Stimulated activated CD8-positive, alpha-beta memory T cell treated with anti-CD3 and anti-CD28 coated beads, Interleukin-4, amount 100 ng/mL, for 4 hours (primary cell): Measurements from ENCODE around the gene TMEM220.
A peak's percentile ranks its signal among the peaks of the same experiment; 100 is the strongest.
"Not testable (repeated sequence)": the region's sequence is repeated elsewhere in the genome, so short reads cannot be mapped to it uniquely, and the experiment has no call there.

Experiments
- DNase-seq, 2 donors: peaks; one replicate each; pipeline ENCODE4 v3.0.0-alpha.2; 2020; ENCODE audit warnings: low read depth in 2 of 2, low spot score in 1 of 2

Gene TMEM220

DNA sequence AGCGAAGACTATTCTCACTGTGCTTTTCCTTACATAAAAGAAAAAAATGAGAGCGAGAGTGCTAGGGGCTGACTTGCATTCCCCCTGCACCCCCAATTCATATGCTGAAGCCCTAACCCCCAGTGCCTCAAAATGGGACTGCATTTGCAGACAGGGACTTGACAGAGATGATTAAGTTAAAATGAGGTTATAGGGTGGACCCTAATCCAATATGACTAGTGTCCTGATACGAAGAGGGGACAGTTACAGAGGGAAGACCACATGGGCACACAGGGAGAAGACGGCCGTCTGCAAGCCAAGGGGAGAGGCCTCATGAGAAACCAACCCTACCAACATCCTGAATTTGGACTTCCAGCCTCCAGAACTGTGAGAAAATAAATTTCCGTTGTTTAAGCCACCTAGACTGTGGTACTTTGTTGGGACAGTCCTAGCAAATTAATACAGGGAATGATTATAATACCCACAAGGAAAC is 1.6 kb upstream of the TMEM220 start:
- no peak for DNase-seq

DNA sequence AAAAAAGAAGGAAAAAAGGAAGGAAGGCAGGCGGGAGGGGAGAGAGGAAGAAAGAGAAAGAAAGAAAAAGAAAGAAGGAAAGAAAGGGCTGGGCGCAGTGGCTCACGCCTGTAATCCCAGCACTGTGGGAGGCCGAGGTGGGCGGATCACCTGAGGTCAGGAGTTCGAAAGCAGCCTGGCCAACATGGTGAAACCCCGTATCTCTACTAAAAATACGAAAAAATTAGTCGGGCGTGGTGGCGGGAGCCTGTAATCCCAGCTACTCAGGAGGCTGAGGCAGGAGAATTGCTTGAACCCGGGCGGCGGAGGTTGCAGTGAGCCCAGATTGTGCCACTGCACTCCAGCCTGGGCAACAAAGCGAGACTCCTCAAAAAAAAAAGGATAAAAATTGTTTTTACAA is 424 bp upstream of the TMEM220 start:
- not testable (repeated sequence) for DNase-seq

DNA sequence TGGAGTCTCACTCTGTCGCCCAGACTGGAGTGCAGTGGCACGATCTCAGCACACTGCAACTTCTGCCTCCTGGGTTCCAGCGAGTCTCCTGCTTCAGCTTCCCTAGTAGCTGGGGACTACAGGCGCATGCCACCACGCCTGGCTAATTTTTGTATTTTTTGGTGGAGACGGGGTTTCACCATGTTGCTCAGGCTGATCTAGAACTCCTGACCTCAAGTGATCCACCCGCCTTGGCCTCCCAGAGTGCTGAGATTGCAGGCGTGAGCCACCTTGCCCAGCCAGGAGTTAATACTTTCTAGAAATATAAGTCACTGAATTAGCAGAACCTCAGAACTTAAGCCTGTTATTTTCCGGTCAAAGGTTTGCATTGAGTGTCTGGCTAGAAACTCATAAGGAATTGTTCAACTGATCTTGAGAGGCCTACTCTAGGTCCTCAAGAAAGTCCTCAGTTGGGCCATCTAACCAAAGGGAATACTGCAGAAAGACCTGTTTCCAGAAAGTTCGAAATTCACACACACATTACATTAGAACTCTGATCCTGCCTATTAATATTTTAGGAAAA is 1.4 kb downstream of the TMEM220 start:
- no peak for DNase-seq

DNA sequence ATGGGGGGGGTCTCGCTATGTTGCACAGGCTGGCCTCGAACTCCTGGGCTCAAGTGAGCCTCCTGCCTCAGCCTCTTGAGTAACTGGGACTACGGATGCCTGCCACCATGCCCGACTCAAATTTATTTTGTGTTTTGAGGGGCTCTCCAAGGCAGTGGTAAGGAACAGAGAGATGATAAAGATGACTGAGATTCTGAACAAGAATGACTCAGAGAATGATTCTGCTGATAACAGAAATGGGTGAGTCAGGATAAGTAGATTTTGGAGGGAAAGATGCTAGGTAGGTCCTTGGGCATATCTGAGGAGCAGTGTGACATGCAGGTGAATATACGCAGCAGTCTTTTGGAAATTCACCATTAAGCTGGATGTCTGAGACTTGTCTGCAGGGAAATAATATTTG is 2.6 kb downstream of the TMEM220 start:
- no peak for DNase-seq

DNA sequence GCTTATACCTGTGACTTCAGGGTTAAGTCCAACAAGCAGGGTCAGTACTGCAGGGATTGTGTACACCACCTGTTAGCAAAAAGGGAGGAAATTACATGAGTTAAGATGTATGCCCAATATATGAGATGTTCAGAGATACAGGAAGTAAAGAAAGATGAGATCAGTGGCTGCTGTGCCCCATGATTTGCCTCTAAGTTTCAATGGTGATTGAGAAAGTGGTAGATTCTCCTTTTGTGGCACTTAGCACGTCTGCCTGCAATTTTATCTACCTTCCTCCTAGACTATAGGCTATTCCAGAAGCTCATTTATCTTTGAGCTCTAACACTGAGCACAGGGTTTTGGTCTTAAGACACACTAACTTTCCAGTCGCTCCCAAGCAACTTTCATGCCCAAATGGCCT is 3.6 kb downstream of the TMEM220 start:
- DNase-seq: no peak

DNA sequence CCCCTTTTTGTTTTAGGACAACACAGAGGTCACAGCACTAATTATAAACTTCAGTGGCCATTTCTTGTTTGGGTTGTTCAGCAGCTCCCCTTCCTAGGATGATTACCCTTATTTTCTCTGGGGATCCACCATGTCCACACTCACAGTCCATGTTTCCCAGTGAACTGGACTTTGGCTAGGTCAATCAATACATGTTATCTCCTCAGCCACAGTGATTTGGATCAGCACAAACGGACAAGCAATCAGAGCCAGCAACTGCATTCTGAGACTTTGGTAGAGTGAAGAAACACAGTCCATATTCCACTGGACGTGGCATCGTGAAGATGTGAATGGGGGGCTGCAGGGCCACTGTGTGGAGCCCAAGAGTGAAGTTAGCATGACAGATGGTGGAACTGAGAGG is 4.6 kb downstream of the TMEM220 start:
- no peak for DNase-seq

DNA sequence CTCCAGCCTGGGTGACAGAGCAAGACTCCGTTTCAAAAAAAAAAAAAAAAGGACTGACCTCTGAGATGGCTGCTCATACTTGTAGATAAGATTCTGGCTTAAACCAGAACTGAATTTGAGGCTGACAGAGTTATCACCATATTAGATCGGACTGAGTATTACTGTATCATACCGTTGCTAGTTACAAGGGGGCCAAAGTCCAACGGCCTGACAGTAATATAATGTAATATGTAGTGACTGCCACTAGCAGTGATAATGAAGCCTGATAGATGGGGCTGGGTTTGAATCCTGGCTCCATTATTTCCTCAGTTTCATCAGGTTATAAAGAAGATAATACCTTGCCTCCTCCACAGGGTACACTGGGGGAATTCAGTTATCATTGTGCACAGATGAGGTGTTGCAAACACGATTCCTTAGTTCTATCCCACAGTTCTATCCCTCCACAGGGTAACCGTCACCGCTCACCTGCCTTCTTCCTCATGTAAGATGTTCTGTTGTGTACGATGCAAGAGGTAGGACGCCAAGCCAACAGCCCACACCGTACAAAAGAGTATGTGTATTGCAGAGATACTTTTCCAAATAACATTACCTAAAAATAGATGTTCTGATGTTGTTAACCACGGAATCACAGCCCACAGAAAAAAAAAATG is 5.2 kb downstream of the TMEM220 start:
- no peak for DNase-seq

DNA sequence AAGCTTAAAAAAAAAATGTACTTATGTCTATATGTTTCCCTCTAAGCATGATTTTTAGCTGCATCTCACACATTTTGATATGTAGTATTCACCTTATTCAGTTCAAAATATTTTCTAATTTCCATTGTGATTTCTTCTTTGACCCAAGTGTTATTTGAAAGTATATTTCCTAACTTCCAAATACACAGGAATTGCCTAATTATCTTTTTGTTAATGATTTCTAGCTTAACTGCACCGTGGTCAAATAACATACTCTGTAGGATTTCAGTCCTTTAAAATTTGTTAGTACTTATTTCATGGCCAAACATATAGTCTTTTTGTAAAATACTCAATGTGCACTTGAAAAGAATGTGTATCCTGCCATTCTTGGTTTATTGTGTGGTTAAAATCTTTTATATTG is 11.3 kb downstream of the TMEM220 start:
- no peak for DNase-seq

DNA sequence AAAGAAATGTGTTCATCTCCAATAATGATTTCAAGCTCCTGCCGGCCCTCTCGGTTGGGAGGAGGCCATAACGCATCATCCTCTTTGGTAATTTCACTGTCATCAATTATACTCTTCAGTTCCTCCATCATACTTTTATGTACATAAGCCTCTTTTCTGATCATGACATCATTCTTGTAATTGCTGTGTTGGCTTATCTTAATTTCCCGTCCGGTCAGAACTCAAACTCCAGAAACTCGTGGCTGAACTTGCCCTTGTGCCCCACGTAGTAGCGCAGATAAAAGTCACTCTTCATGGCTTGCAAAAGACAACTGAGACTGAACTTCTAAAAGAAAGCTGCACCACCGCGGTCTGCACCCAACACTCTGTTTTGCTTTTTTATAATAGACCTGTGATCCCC is 13.6 kb downstream of the TMEM220 start:
- no peak for DNase-seq

DNA sequence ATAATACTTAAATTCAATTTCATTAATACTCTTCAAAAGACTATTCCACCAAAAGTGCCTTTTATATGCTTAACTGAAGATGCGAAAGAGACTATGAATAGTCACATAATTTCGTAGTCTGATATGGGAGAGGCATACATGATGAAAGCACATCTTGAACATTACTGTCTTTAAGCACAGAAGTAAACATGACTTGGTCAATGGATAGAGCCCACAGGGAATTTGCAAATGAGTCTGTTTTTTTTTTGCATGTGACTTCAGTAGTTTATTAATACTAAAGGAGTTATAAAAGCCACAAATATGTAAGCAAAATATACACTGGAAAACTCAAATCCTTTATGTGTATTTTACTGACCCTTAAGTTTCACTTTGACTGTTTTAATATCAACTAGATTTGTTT is 16.5 kb downstream of the TMEM220 start:
- DNase-seq: no peak

DNA sequence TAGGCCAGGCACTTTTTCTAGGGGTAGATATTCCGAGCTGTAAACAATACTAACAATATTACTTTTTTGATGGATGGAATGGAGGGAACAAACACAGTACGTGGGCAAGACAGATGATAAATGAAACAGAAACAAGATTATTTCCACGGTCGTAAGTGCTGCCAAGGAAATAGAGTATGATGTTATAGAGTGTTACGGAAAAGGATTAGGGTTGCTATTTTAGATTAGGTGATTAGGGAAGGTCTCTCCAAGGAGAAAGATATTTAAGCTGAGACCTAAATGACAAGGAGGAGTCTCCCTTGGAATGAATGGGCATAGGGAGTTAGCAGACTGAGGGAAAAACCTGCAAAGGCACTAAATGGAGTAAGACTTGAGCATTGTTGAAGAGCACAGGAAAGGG is 24.1 kb downstream of the TMEM220 start:
- DNase-seq: no peak

DNA sequence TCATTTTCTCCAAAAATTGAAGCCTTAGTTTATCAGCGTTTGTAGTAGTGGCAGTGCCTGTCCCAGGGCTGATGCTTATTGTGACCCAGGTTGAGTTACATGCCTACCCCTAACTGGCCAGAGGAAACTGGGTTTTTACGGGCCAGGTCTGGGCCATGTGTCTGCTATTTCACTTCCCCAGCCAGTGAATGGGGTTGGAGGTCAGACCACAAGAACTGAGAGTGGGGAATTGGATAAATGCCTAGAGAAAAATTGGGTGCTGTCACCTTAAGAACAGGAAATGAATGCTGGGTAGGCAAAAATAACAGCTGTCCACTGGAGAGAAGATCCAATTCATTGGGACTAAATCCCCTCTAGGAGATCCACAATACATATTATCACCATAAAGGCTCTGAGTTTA is 27.2 kb downstream of the TMEM220 start:
- DNase-seq: no peak

DNA sequence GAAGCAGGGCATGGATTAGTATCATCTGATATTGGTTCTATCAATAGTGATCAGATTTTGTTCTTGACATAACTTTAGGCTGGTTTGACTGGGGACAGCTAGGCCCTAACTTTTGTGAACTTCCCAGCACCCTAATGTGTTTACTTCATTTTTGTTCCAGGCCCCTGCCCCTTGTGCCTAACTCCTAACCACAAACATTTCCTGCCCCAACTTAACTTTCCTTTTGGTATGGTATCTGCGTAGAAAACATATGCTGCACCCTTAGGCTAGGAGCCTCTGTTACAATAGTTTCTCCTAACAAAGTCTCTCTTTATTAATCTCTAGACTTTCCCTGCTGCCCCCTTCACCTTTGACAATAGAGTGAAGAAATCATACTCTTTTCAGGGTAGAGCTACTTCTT is 30.0 kb downstream of the TMEM220 start:
- no peak for DNase-seq

DNA sequence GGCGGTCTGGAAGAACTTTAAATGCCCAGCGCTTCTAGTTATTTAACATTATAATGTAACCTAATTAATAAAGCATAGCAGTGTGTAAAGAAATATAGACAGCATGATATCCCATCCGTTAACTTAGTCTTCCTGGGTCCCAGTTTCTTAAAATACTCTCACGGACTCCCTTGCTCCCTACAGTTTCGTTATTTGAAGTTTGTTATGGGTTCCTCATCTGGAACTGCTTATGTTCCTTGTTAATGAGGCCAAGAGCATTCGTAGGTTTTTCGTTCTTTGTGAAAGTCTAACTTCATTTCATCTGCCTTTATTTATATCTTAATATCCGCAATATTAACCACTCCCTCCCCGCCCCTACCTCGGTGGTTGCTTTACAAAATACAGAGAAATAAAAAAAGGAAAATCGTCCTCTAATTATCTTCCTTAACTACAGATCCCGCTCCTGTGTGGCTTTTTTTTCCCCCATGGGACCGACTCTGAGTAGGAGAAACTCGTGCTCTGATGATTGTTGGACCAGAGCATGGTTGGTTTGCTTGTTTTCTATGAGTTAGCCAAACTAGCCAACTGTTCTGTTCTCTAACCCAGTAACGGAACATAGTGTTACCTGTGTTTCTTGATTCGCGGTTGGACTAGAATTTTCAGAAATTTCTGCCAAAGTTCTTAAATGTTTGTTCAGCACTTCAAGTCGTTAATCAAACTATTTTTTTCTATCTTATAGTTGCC is 31.6 kb downstream of the TMEM220 start:
- DNase-seq: no peak

DNA sequence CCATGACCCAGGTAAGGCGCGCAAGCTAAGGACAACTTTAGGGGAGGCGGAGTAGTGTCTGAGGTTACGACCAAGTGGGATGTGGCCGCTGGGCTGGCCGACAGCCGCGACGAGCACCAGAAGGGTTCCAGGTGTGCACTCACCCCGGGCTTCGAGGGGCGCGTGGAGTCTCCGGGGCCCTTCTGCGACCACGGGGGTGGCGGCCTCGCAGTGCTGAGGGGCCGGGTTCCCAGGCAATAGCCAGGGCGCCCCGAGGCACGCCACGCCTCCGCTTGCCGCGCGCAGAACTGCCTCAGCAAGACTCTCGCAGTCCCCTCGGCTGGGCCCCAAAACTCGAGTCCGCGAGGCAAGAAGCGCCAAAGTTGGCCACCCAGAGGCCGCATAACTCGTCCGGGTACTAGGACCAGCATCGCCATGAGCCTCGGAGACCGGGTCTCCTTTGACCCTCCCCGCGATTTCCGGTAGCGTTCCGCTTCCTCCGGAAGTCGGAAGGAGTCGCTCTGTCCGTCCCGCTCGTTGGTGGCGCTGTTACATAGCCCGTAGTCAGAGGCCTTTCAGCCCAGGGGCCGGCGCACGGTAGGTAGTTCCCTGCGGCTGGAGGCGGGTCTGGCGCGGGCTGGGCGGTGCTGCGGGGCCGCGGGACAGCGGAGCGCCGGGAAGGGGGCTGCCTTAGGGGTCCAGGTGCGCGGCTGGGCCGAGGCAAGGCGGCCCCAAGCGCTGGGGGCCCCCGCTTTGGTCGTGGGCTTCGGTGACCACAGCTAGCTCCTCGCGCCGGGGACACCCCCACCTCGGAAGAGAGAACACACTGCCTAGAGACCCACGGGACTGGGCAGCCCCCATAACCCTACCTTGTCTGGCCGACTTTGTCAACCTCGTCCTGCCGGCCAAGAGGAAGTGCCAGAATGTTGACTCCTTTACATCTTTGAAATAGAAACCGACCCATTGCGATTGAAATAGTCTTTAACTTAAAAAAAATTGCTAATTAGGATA is 32.4 kb downstream of the TMEM220 start, which contains the start of the genes ADPRM and SCO1:
TSS of gene ADPRM (plus strand) at position 503 of the 990 bp plus-strand sequence. CDS start 7,333 bp downstream, outside the sequence.
TSS of gene SCO1 (minus strand) at position 442 of the 990 bp plus-strand sequence. CDS start at position 416, 26 bp downstream.
- DNase-seq: peak; percentile 73 to 82

DNA sequence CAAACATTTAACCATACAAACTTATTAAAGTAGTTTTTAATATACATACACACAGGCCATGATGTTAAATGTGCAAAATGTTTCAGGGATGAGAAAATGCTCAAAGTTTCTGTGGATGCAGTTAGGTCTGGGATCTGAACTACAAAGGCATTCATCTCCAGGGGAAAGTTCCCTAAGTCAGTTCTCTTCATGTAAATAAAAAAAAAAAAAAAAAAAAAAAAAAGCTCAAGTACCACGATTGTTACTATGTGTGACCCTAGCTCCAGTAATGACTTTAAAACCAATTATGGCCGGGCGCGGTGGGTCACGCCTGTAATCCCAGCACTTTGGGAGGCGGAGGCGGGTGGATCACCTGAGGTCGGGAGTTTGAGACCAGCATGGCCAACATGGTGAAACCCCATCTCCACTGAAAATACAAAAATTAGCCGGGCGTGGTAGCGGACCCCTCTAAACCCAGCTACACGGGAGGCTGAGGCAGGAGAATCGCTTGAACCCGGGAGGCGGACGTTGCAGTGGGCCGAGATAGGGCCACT is 33.9 kb downstream of the TMEM220 start:
- DNase-seq: not testable (repeated sequence)

DNA sequence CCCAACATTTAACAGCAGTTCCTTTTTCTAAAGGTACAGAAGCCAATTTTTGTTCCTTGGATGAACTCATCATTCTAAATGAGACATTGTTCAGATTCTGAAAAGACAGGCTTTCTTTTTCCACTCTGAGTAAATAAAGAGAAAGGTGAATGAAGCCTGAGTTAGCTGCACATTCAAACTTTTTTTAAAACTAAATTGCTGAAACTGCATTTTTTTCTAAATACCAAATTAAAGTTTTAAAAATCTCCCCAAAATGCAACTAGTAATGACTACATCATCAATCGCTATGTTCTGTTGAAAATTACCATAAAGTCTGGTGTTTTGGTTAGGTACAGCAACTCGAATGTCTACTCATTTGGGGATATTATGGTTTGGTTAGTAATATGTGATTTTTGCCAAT is 42.3 kb downstream of the TMEM220 start:
- DNase-seq: no peak

DNA sequence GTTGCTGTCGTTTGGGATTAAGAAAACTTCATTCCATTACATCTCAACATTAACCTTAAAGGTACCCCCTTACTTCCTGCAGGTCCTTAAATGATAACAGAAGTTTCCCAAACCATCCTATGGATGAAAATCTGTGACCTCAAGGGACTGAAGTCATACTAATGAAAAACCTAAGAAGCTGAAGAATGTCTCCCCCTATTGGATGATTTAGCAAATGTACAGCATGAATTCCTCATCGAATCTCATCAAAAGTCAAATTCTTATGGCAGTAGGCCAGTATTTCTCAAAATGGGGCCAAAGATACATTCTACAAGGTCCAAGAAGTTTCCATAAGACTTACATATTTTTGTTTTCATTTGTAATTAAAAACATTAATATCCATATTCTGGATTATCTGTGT is 46.0 kb downstream of the TMEM220 start:
- no peak for DNase-seq

DNA sequence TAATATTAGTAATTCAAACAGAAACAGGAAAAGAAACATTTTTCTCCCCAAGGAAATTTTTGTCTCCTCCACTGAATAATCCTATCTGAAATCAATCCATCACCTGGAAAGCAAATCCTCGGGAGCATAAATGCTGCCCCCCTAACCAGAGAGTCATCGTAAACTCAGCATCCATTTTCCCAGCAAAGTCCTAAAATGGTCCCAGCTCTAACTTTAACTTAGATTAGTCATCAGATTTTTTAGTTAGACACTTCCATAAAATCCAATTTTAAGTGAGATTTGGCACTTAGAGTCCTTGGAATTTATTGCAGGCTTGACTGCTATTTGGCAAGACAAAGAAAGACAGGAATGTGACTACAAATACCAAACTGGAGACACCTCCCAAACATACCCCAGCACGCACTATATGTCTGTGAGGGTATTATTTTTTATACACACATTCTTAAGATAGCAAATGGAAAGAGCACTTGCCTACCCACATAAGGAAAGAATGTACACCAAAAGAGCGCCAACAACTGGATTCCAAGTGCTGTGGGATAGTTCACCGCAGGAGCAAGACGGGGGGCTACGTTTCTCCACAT is 47.9 kb downstream of the TMEM220 start:
- no peak for DNase-seq

DNA sequence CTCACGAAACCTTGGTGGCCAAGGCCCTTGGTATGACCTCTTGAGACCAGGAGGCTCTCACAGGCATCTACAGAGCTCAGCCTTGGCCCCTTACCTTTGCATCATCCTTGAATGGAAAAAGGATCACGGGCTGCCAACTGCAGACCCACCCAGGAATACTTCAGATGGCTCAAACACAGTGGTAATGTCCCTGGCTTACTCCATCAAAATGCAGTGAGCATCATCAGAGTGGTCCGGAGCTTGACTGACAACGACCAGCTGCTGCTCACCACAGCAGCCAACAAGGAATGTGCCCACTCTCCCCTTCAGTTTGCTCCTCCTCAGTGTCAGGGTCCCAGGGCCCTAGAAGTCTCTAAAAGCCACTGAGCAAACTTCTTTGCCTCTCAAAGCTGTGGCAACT is 55.1 kb downstream of the TMEM220 start:
- no peak for DNase-seq
